ENCODE results near the gene NGF.

NGF gene

DNA sequence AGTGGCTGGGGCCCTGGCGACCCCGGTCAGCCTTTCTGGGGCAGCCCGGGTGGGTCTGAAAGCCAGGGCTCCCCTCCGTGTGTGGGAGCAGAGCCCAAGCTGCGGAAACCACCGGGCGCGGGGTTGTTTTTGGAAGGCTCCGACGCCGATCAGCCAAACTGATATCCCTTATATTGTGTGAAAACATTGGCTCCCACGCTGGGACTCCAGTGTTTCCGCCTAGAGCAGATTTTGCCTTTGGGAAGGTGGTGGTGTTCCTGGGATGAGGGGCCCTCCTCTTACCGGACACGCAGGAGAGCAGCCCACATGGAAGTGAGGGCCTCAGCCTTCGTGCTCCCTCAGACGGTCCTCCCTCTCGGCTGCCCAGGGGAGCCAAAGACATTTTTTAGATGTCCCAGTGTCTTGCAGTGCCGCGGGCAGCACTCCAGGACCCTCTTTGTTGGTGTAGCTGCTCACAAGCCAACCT lies 54.3 kb downstream of the NGF start:
- TF ChIP-seq GLIS3 (CRISPR knock-in tag; IDR thresholded peaks at IDR 0.05) (no peak), ARNTL (CRISPR knock-in tag; IDR thresholded peaks at IDR 0.05; ENCODE audit: borderline replicate concordance, low read depth) (no peak), ZNF565 (CRISPR knock-in tag; conservative IDR thresholded peaks at IDR 0.05; ENCODE audit: low read depth) (no peak)
- TF ChIP-seq, protein P1, sequence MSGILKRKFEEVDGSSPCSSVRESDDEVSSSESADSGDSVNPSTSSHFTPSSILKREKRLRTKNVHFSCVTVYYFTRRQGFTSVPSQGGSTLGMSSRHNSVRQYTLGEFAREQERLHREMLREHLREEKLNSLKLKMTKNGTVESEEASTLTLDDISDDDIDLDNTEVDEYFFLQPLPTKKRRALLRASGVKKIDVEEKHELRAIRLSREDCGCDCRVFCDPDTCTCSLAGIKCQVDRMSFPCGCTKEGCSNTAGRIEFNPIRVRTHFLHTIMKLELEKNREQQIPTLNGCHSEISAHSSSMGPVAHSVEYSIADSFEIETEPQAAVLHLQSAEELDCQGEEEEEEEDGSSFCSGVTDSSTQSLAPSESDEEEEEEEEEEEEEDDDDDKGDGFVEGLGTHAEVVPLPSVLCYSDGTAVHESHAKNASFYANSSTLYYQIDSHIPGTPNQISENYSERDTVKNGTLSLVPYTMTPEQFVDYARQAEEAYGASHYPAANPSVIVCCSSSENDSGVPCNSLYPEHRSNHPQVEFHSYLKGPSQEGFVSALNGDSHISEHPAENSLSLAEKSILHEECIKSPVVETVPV (CRISPR knock-in tag; IDR thresholded peaks at IDR 0.05) = no peak
- ATAC-seq = no peak

DNA sequence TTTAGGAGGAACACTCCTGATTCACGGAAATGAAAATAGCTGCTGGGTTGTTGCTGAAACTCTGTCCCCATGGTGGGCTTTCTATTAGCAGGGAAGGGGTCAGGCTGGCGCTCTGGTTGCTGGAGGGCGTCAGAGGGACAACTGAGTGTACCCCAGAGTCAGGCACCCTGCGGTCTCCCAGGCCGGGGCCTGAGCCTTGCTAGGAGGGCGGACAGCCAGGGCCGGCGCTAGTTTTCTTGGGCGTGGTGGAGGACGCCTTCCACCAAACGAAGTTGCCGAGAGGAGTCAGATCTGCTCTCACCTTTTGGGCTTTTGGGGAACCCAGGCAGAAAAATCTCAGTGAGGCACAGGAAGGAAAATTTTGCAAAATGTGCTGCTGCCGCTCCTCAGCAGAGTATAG lies 54.8 kb downstream of the NGF start:
- TF ChIP-seq, protein P2, sequence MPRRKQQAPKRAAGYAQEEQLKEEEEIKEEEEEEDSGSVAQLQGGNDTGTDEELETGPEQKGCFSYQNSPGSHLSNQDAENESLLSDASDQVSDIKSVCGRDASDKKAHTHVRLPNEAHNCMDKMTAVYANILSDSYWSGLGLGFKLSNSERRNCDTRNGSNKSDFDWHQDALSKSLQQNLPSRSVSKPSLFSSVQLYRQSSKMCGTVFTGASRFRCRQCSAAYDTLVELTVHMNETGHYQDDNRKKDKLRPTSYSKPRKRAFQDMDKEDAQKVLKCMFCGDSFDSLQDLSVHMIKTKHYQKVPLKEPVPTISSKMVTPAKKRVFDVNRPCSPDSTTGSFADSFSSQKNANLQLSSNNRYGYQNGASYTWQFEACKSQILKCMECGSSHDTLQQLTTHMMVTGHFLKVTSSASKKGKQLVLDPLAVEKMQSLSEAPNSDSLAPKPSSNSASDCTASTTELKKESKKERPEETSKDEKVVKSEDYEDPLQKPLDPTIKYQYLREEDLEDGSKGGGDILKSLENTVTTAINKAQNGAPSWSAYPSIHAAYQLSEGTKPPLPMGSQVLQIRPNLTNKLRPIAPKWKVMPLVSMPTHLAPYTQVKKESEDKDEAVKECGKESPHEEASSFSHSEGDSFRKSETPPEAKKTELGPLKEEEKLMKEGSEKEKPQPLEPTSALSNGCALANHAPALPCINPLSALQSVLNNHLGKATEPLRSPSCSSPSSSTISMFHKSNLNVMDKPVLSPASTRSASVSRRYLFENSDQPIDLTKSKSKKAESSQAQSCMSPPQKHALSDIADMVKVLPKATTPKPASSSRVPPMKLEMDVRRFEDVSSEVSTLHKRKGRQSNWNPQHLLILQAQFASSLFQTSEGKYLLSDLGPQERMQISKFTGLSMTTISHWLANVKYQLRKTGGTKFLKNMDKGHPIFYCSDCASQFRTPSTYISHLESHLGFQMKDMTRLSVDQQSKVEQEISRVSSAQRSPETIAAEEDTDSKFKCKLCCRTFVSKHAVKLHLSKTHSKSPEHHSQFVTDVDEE (CRISPR knock-in tag; IDR thresholded peaks at IDR 0.05) = no peak
- TF ChIP-seq ZNF70 (CRISPR knock-in tag; IDR thresholded peaks at IDR 0.05) (no peak), GLIS3 (CRISPR knock-in tag; IDR thresholded peaks at IDR 0.05) (no peak), ESRRG (CRISPR knock-in tag; IDR thresholded peaks at IDR 0.05) (no peak), ZFP30 (CRISPR knock-in tag; IDR thresholded peaks at IDR 0.05) (no peak), ZNF565 (CRISPR knock-in tag; conservative IDR thresholded peaks at IDR 0.05; ENCODE audit: low read depth) (no peak), ZFP3 (CRISPR knock-in tag; IDR thresholded peaks at IDR 0.05) (no peak), RARB (CRISPR knock-in tag; IDR thresholded peaks at IDR 0.05) (no peak), CSDC2 (CRISPR knock-in tag; IDR thresholded peaks at IDR 0.05) (no peak)
- TF ChIP-seq, protein P3, sequence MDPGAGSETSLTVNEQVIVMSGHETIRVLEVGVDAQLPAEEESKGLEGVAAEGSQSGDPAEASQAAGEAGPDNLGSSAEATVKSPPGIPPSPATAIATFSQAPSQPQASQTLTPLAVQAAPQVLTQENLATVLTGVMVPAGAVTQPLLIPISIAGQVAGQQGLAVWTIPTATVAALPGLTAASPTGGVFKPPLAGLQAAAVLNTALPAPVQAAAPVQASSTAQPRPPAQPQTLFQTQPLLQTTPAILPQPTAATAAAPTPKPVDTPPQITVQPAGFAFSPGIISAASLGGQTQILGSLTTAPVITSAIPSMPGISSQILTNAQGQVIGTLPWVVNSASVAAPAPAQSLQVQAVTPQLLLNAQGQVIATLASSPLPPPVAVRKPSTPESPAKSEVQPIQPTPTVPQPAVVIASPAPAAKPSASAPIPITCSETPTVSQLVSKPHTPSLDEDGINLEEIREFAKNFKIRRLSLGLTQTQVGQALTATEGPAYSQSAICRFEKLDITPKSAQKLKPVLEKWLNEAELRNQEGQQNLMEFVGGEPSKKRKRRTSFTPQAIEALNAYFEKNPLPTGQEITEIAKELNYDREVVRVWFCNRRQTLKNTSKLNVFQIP (CRISPR knock-in tag; IDR thresholded peaks at IDR 0.05; ENCODE audit: borderline replicate concordance, low read depth) = no peak
- no peak for ATAC-seq

DNA sequence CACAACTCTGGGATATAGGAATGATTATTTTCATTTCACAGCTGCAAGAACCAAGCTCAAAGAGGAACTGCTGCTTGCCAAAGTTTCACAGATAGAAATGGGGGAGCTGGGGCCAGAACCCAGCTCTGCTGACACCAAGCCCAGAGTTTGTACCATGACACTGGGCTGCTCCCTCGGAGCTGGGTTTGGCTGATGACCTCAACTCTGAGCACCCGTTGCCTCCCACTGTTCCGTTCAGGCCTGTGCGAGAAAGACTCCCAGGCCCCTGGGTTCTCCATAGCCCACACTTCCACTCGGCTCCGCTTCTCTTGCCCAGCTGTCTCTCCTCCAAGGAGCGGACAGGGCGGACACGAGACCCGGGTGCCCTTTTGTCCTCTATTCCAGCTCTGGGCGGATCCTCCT lies 55.2 kb downstream of the NGF start:
- TF ChIP-seq, protein P3 (CRISPR knock-in tag; IDR thresholded peaks at IDR 0.05; ENCODE audit: borderline replicate concordance, low read depth) = no peak
- TF ChIP-seq BACH2 (CRISPR knock-in tag; IDR thresholded peaks at IDR 0.05; ENCODE audit: borderline replicate concordance) = no peak
- TF ChIP-seq, protein P4, sequence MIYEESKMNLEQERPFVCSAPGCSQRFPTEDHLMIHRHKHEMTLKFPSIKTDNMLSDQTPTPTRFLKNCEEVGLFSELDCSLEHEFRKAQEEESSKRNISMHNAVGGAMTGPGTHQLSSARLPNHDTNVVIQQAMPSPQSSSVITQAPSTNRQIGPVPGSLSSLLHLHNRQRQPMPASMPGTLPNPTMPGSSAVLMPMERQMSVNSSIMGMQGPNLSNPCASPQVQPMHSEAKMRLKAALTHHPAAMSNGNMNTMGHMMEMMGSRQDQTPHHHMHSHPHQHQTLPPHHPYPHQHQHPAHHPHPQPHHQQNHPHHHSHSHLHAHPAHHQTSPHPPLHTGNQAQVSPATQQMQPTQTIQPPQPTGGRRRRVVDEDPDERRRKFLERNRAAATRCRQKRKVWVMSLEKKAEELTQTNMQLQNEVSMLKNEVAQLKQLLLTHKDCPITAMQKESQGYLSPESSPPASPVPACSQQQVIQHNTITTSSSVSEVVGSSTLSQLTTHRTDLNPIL (CRISPR knock-in tag; IDR thresholded peaks at IDR 0.05; ENCODE audit: low read depth) = no peak
- TF ChIP-seq ZNF70 (CRISPR knock-in tag; IDR thresholded peaks at IDR 0.05) = no peak
- TF ChIP-seq RARB (CRISPR knock-in tag; IDR thresholded peaks at IDR 0.05) = no peak
- no peak for TF ChIP-seq GLIS3 (CRISPR knock-in tag; IDR thresholded peaks at IDR 0.05)
- no peak for TF ChIP-seq TCF4 (CRISPR knock-in tag; IDR thresholded peaks at IDR 0.05; ENCODE audit: borderline replicate concordance)
- no peak for TF ChIP-seq SNAI2 (CRISPR knock-in tag; IDR thresholded peaks at IDR 0.05)
- TF ChIP-seq TOX (CRISPR knock-in tag; IDR thresholded peaks at IDR 0.05; ENCODE audit: borderline replicate concordance) = no peak
- no peak for TF ChIP-seq ARNTL (CRISPR knock-in tag; IDR thresholded peaks at IDR 0.05; ENCODE audit: borderline replicate concordance, low read depth)
- TF ChIP-seq PPARA (CRISPR knock-in tag; IDR thresholded peaks at IDR 0.05; ENCODE audit: borderline replicate concordance) = no peak
- TF ChIP-seq, protein P2 (CRISPR knock-in tag; IDR thresholded peaks at IDR 0.05) = no peak
- TF ChIP-seq OSR1 (CRISPR knock-in tag; IDR thresholded peaks at IDR 0.05) = no peak
- no peak for TF ChIP-seq ESRRG (CRISPR knock-in tag; IDR thresholded peaks at IDR 0.05)
- no peak for TF ChIP-seq ZFP3 (CRISPR knock-in tag; IDR thresholded peaks at IDR 0.05)
- TF ChIP-seq, protein P5, sequence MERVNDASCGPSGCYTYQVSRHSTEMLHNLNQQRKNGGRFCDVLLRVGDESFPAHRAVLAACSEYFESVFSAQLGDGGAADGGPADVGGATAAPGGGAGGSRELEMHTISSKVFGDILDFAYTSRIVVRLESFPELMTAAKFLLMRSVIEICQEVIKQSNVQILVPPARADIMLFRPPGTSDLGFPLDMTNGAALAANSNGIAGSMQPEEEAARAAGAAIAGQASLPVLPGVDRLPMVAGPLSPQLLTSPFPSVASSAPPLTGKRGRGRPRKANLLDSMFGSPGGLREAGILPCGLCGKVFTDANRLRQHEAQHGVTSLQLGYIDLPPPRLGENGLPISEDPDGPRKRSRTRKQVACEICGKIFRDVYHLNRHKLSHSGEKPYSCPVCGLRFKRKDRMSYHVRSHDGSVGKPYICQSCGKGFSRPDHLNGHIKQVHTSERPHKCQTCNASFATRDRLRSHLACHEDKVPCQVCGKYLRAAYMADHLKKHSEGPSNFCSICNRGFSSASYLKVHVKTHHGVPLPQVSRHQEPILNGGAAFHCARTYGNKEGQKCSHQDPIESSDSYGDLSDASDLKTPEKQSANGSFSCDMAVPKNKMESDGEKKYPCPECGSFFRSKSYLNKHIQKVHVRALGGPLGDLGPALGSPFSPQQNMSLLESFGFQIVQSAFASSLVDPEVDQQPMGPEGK (CRISPR knock-in tag; IDR thresholded peaks at IDR 0.05; ENCODE audit: borderline replicate concordance) = no peak
- TF ChIP-seq ZNF8 (CRISPR knock-in tag; IDR thresholded peaks at IDR 0.05) = no peak
- TF ChIP-seq CSDC2 (CRISPR knock-in tag; IDR thresholded peaks at IDR 0.05) = no peak
- TF ChIP-seq ZC3H10 (CRISPR knock-in tag; IDR thresholded peaks at IDR 0.05) = no peak
- ATAC-seq = no peak

All from SK-N-SH treated with all-trans-retinoic acid at 6 μM for 48 hours (cell line).